GM21576 (cell line): Measurements from ENCODE around the gene MAGI1.
"Not testable (repeated sequence)": the region's sequence is repeated elsewhere in the genome, so short reads cannot be mapped to it uniquely, and the experiment has no call there.

ENCODE experiments used
- ATAC-seq: cut with Tn5 transposase; IDR thresholded peaks from one replicate; pipeline ENCODE4 v1.9.1; 2021; ENCODE audit warnings: mild to moderate bottlenecking, moderate library complexity; ENCODE audit not compliant: unreplicated experiment

MAGI1 gene

GRCh38 chr3:65557899-65558564 lies 480.7 kb downstream of the MAGI1 start:
- ATAC-seq: no peak

GRCh38 chr3:65556934-65557577 lies 481.7 kb downstream of the MAGI1 start:
- ATAC-seq: no peak

DNA sequence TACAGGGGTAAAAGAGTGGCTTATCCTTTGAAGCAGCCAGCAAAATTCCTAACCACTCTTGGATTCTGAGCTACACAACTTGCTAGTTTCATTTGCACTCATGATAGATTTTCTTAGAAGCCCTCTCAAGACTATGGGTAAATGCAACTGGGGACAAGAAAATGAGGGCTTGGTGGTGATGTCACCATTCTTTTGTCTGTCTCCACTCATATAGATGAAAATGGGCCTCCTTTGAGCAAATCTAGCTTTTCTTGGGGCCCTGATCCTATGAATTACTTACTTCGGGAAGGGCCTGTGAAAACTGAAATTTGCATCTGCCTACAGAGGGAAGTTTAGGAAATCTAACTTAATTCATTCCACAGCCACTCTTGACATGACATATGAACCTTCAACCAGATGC lies 486.3 kb downstream of the MAGI1 start:
- ATAC-seq: no peak

- no peak for ATAC-seq
These were observed 486.8 kb downstream of the MAGI1 start for GRCh38 chr3:65551945-65552344.

- no peak for ATAC-seq
These were observed 488.6 kb downstream of the MAGI1 start for GRCh38 chr3:65550137-65550536.

- no peak for ATAC-seq
These were observed 489.1 kb downstream of the MAGI1 start for GRCh38 chr3:65549626-65549959.

GRCh38 chr3:65548848-65549625 lies 489.7 kb downstream of the MAGI1 start:
- no peak for ATAC-seq

DNA sequence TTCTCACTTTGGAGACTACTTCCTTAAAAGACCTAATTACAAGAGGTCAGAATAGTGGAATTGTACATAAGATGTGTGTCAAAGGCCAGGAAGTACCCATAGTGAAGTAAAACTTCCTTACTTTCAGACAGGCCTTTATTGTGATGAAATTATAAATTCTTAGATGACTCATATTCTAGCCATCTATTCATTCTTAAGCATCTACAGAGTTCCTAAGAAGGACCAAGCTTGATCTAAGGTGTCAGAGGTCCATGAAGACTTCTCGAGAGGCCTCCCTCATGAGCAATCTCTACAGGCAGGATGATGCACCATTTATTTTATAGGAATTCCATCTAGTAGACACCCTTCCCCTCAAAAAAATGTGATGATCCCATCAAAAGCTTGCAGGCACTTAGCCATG lies 493.3 kb downstream of the MAGI1 start:
- ATAC-seq: no peak

- ATAC-seq: not testable (repeated sequence)
These were observed 495.3 kb downstream of the MAGI1 start for GRCh38 chr3:65543391-65543790.

DNA sequence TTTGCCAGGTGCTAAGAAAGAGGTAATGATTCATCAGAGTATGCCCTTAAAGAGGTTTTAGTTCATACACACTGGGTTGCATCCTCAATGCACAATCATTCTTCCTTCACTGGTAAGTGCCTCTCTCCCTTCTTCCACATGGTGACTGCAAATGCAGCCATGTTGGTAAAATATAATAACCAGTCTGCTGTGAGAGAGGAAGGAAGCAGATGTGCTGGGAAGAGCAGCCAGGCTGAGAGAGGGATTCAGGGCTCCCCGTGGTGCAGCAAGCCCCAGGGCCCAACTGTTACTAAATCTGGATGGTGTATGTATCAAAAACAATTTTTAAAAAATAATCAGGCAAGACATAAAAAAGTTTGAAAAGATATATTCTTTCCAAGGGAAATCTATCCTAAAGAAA lies 498.1 kb downstream of the MAGI1 start:
- no peak for ATAC-seq

DNA sequence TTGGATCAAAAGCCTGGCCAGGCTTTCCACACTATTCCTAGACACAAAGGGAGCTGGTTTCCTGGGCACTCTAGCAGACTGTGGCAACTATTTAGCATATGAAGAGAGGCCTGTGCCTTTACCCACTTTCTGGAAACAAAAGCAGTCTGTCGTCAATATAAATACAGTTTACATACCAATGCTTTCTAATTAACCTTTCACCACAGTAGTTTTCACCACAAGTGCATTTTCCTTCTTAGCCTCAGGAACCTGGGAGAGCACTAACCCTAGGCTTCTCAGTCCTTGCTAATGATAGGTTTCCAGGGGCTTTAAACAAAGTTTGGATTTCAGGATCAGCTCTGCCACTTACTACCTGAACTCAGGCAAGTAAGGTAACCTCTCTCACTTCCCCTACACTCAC lies 499.1 kb downstream of the MAGI1 start:
- ATAC-seq: no peak

GRCh38 chr3:65538101-65538500 lies 500.6 kb downstream of the MAGI1 start:
- ATAC-seq: no peak

GRCh38 chr3:65537109-65537508 lies 501.6 kb downstream of the MAGI1 start:
- ATAC-seq: no peak

GRCh38 chr3:65535260-65535659 lies 503.5 kb downstream of the MAGI1 start:
- no peak for ATAC-seq

DNA sequence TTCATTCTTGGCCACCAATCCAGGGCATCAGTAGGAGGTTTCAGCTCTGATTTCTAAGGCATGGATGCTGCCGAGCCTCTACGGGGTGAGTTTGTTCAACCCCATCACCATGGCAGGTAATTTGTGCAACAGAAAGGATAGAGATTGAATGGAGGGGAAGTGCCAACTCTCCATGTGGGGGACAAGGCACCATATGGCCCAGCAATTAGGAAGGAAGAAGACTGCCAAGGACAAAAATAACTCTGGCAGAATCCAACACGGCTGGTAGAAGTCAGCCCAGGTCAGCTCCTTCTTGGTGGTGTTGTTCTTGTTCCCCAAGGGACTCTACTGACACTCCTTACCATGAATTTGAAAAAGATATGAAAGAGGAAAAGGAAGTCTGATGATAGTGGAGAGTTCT lies 503.9 kb downstream of the MAGI1 start:
- ATAC-seq: no peak

DNA sequence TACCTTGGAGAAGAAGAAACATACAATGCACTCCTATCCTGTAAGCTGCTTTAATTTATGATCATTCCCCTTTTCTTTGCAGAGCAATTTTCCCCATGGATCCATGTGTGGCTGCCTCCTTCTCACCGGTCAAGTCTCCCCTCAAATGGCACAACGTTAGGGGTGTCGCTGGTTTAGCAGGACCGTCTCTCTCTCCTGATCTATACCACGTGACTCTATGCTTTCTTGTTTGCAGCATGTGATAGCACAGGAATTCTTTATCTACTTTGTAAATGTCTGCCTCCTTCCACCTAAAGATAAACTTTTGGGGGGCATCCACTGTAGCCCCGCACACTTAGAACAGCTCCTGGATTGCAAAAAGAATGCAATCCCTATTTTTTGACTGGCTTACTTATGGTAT lies 506.0 kb downstream of the MAGI1 start:
- no peak for ATAC-seq

GRCh38 chr3:65532215-65532614 lies 506.5 kb downstream of the MAGI1 start:
- ATAC-seq: no peak

DNA sequence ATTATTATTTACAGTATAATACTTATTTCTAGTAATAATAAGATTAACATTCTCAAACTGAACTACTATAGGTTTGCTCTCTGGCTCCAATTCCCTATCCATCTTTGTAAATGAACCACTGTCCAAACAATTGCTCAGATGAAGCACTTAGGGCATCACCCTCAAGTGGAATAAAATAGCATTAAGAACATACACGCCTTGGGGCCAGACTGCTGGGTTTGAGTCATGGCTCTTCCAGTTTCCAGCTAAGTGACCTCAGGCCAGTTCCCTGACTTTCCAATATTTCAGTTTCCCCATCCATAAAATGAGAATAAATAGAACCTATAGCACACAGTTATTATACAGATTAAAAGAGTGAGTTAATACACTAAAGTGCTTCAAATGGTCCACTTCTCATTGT lies 507.2 kb downstream of the MAGI1 start:
- ATAC-seq: no peak

GRCh38 chr3:65526656-65527055 lies 512.1 kb downstream of the MAGI1 start:
- ATAC-seq: no peak

DNA sequence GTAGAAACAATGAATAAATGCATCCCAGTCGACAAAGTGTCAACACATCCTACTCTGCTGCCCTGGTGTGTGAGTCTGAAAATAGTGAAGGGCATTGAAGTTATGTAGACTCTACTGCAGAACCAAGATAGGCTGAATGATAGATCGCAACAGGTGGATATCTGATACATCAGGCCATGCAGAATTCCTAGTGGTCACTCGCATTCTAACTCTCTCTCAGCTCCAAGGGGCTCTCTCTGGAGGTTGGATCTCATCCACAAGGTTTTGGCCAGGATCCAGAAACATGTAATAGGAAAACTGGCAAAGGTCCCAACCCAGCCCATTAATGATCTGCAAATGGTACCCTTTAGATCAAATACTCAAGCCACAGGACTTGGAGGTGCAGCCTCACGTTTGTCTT lies 514.1 kb downstream of the MAGI1 start:
- ATAC-seq: no peak

GRCh38 chr3:65523878-65524277 lies 514.8 kb downstream of the MAGI1 start:
- no peak for ATAC-seq

- no peak for ATAC-seq
These were observed 517.7 kb downstream of the MAGI1 start for GRCh38 chr3:65521032-65521431.
